RWPE1 (cell line): Measurements from ENCODE around the gene ALKBH4.
"Not testable (repeated sequence)": the region's sequence is repeated elsewhere in the genome, so short reads cannot be mapped to it uniquely, and the experiment has no call there.

Experiments used
- CTCF ChIA-PET: fragments of 350-600 bp; sonication (Branson Sonifier 250); formaldehyde crosslinking; extraction: SDS; loops from one replicate; lab custom pipeline; 2021; lab: Yijun Ruan, JAX
- POLR2A ChIA-PET: fragments of 400-600 bp; formaldehyde crosslinking; extraction: SDS; loops from one replicate; lab custom pipeline; 2020; ENCODE audit warnings: antibody characterized with exemption; ENCODE audit not compliant: low non-redundant PET; lab: Yijun Ruan, JAX
- DNase-seq: peaks from one replicate; pipeline ENCODE4 v3.0.0; 2012; ENCODE audit warnings: low spot score
- H3K27ac ChIP-seq: fragments of 450-650 bp; 2 replicates; pipeline ENCODE4 v1.5.1; 2017
- TF ChIP-seq, protein P1 (sequence below): fragments of 450-650 bp; conservative IDR thresholded peaks from 2 replicates; pipeline ENCODE4 v1.5.1; 2017; ENCODE audit warnings: low read depth, mild to moderate bottlenecking

Gene ALKBH4

DNA sequence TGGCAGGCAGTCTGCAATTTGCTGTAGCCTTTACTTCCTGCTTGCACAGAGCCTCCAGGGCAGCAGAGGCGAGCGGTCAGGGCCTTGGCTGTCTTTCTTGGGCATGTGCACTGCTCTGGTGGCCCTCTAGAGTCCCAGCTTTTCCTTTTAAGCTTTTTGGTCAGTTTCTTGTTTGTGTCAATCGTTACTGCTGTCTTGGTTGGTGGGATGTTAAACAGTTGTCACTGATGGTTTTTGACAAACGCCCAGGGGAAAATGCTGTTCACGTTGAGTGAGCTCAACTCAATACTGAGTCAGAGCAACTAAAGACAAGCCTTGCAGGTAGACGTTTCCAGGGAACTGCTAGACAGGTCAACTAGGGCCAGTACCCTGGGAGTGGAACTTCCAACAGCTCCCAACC lies 54.5 kb downstream of the ALKBH4 start:
- H3K27ac ChIP-seq = peak overlapping the region; percentile 18; the same call in 1 of the 2 replicates
- DNase-seq = no peak
- ChIA-PET POLR2A (no interaction called here), CTCF (interaction anchor here (0.6 kb wide), 2 partner anchors 41 to 54 kb away, joined by 3 to 4 read pairs; partner anchors contain the start of gene ALKBH4)
- TF ChIP-seq, protein P1, sequence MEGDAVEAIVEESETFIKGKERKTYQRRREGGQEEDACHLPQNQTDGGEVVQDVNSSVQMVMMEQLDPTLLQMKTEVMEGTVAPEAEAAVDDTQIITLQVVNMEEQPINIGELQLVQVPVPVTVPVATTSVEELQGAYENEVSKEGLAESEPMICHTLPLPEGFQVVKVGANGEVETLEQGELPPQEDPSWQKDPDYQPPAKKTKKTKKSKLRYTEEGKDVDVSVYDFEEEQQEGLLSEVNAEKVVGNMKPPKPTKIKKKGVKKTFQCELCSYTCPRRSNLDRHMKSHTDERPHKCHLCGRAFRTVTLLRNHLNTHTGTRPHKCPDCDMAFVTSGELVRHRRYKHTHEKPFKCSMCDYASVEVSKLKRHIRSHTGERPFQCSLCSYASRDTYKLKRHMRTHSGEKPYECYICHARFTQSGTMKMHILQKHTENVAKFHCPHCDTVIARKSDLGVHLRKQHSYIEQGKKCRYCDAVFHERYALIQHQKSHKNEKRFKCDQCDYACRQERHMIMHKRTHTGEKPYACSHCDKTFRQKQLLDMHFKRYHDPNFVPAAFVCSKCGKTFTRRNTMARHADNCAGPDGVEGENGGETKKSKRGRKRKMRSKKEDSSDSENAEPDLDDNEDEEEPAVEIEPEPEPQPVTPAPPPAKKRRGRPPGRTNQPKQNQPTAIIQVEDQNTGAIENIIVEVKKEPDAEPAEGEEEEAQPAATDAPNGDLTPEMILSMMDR = no peak

- DNase-seq = no peak
- ChIA-PET CTCF (no interaction called here), POLR2A (no interaction called here)
- no peak overlapping the region for H3K27ac ChIP-seq
- TF ChIP-seq, protein P1 = no peak
Observed at GRCh38 chr7:102409340-102409739, 55.3 kb downstream of the ALKBH4 start.

GRCh38 chr7:102408530-102408929 lies 56.1 kb downstream of the ALKBH4 start:
- POLR2A ChIA-PET, DNase-seq, H3K27ac ChIP-seq: not testable (repeated sequence)
- CTCF ChIA-PET = interaction anchor here (0.6 kb wide), 1 partner anchor 87 kb away, joined by 3 read pairs; no protein-coding TSS in a partner anchor

DNA sequence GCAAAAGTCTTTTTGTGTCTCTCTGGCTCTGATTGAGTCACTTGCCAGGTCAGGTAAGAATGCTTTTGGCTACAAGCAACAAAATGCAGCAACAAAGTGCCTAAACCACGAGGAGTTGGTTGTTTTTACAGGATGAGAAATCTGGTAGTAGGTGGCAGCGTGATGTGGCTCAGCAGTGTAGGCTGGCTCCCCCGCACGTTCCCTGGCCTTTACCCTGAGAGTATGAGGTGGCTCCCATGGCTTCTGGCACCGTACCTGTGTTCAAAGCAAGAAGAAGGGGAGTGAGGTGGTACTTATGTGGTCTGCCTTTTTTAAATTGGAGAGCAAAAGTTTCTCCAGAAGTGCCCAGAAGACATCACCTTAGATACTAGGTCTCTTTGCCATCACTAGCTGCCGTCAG lies 56.8 kb downstream of the ALKBH4 start:
- H3K27ac ChIP-seq = no peak overlapping the region
- TF ChIP-seq, protein P1 = no peak
- DNase-seq = no peak
- ChIA-PET CTCF (no interaction called here), POLR2A (no interaction called here)
